ENCODE data around the gene NUP210.

The NUP210 gene

GRCh38 chr3:13272831-13273603, 147.1 kb downstream of the NUP210 start:
- DNase-seq (ENCODE audit: low spot score in 2 of 2) (no peak), ATAC-seq (no peak)
- Mint-ChIP-seq H3K36me3 (no peaks in the 10 kb centered on the region), H3K4me3 (no peak overlapping the region), H3K4me1 (peaks cover 7% of the 10 kb centered on the region), H3K9me3 (no peaks in the 10 kb centered on the region), H3K27ac (no peak overlapping the region)

- Mint-ChIP-seq H3K27ac (no peak overlapping the region), H3K4me3 (no peak overlapping the region), H3K9me3 (no peaks in the 10 kb centered on the region)
Measured at GRCh38 chr3:13269711-13270378, 150.3 kb downstream of the NUP210 start.

GRCh38 chr3:13268961-13269441, 151.1 kb downstream of the NUP210 start:
- Mint-ChIP-seq H3K36me3 (no peaks in the 10 kb centered on the region), H3K27ac (no peak overlapping the region)
- no peak for ATAC-seq

More at GRCh38 chr3:13269711-13270378, 150.3 kb downstream of the NUP210 start:
- no peak for DNase-seq (ENCODE audit: low spot score in 2 of 2)
- no peak for ATAC-seq
- Mint-ChIP-seq H3K4me1 (no peaks in the 10 kb centered on the region), H3K36me3 (no peaks in the 10 kb centered on the region)

GRCh38 chr3:13268120-13268519, 152.0 kb downstream of the NUP210 start:
- H3K36me3 Mint-ChIP-seq: no peaks in the 10 kb centered on the region
- DNase-seq (ENCODE audit: low spot score in 2 of 2) (no peak), ATAC-seq (no peak)
- no peak overlapping the region for H3K4me3 Mint-ChIP-seq
- no peak overlapping the region for H3K27ac Mint-ChIP-seq
- no peaks in the 10 kb centered on the region for H3K4me1 Mint-ChIP-seq
- no peaks in the 10 kb centered on the region for H3K9me3 Mint-ChIP-seq

More at GRCh38 chr3:13268961-13269441, 151.1 kb downstream of the NUP210 start:
- Mint-ChIP-seq H3K4me3 (no peak overlapping the region), H3K9me3 (no peaks in the 10 kb centered on the region), H3K4me1 (no peaks in the 10 kb centered on the region)
- DNase-seq (ENCODE audit: low spot score in 2 of 2): no peak

GRCh38 chr3:13266651-13267362, 153.3 kb downstream of the NUP210 start:
- no peaks in the 10 kb centered on the region for H3K36me3 Mint-ChIP-seq
- H3K9me3 Mint-ChIP-seq: no peaks in the 10 kb centered on the region
- no peak overlapping the region for H3K4me3 Mint-ChIP-seq
- H3K27ac Mint-ChIP-seq: no peak overlapping the region
- ATAC-seq (no peak), DNase-seq (ENCODE audit: low spot score in 2 of 2) (no peak)
- H3K4me1 Mint-ChIP-seq: peaks cover 8% of the 10 kb centered on the region

Data from stimulated activated effector memory CD8-positive, alpha-beta T cell treated with anti-CD3 and anti-CD28 coated beads, Interleukin-12 subunit alpha, Interleukin-12 subunit beta, amount 100 ng/mL, for 72 hours (primary cell).